Thoracic aorta endothelial cell (primary cell): Measurements from ENCODE around the gene KLHL18. TPM values are rescaled to one million over a fixed set of nuclear protein-coding genes. Genes with fewer than 3 reads are reported as not detected.

Experiments
- small RNA-seq: library from RNA; depleted of rRNA; stranded (forward); fragments of <200 nt; gene quantifications from one replicate; pipeline ENCODE3, GENCODE V24; 2012
- total RNA-seq: library from RNA; depleted of rRNA; stranded (reverse); fragments of >200 nt; gene quantifications from 2 replicates; pipeline ENCODE4 v1.2.3, GENCODE V29; 2012

The KLHL18 gene
- total RNA-seq = 33.9 and 40.6 TPM in 2 replicates

DNA sequence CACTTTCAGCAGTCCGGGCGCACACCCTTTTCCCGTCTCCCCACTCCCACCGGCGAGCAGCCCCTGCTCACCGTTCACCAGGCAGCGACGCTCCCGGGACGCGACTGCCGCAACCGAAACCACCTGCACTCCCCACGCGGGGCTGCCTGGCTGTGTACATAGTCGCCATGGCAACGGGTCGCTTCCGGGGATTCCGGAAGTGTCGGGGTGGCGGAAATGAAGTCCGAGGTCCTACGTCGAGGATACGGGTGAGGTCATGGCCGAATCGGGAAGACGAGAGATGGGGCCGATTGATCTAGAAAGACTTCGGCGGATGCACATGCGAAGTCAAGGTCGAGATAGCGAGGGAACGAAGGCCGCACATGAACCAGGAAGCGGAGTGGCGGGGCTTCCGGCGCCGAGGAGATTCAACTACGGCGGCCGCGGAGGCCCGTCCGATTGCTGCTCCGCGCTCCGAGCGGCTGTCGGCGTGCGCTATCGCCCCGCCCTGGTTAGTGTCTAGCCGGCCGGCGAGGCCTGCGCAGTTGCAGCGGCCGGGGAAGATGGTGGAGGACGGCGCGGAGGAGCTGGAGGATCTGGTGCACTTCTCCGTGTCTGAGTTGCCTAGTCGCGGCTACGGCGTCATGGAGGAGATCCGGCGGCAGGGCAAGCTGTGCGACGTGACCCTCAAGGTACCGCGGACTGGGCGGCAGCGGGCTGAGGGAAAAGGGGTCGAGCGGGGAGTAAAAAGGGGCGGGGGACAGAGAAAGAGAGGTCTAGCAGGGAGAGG lies at the start of gene KLHL18, which contains the start of gene KIF9:
Gene KLHL18 (plus strand): TSS at position 521 of the 769 bp plus-strand sequence. CDS start 22 bp downstream, at position 543.
Gene KIF9 (minus strand): TSS at position 376 of the 769 bp plus-strand sequence. CDS start 5,425 bp downstream, outside the sequence.

DNA sequence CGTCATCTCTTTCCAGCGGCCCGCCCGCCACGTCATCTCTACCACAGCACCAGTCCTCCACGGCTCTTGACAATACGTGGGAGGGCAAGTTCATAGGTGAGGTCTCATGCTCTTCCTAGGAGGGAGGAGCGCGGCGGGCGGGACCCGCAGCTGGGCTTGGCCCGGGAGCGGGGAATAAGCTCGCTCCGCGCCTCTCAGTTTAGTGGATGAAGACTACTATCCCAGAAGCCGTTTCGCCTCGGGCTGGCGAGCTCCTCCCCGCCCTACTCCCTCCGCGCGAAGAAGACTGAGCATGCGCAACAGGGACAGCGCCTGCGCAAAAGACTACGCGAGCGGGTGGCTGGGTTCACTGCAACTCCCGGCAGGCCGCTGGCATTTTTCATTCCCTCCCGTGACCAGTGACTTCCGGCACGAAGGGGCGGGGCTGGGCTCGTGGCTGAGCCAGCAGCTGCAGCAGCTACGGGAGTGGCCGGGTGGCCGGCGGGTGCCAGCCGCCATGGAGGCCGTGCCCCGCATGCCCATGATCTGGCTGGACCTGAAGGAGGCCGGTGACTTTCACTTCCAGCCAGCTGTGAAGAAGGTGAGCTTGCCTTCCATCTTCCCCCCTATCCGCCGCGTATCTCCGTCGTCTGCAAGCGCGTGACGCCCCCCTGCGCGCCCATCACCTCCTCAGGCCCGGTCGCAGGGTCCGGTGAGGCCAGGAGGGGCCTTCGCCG lies 98.0 kb downstream of the KLHL18 start, which contains the start of gene PTPN23:
Gene PTPN23 (plus strand): TSS at position 421 of the 716 bp plus-strand sequence. CDS start 76 bp downstream, at position 497.

Small RNAs within 50 kb of the gene (small RNA-seq; reads per million reads assigned to genes)
- gene SNORD13P3 = not detected

Other genes starting within 250 kb of the KLHL18 start
- 59.9 and 62.5 TPM in 2 replicates for gene SETD2, start 118.8 kb upstream of the KLHL18 start, total RNA-seq
- gene KIF9, start 145 bp upstream of the KLHL18 start, total RNA-seq = 11.2 and 12.5 TPM in 2 replicates
- gene PTPN23, start 98.1 kb downstream of the KLHL18 start, total RNA-seq = 26.2 and 32.6 TPM in 2 replicates
- gene SCAP, start 193.0 kb downstream of the KLHL18 start, total RNA-seq = 53.5 and 67.1 TPM in 2 replicates
- gene ELP6, start 230.8 kb downstream of the KLHL18 start, total RNA-seq = 28.2 and 28.4 TPM in 2 replicates